Measurements from ENCODE around the gene AOC2. TPM values are rescaled to one million over a fixed set of nuclear protein-coding genes. Genes with fewer than 3 reads are reported as not detected.

The AOC2 gene
- total and polyA plus RNA-seq, 9 of the 15 experiments (the other 6 are each of a cell fraction or from before 2014, with no cell fraction given), result 0.08 to 0.91 (median 0.49) TPM

DNA sequence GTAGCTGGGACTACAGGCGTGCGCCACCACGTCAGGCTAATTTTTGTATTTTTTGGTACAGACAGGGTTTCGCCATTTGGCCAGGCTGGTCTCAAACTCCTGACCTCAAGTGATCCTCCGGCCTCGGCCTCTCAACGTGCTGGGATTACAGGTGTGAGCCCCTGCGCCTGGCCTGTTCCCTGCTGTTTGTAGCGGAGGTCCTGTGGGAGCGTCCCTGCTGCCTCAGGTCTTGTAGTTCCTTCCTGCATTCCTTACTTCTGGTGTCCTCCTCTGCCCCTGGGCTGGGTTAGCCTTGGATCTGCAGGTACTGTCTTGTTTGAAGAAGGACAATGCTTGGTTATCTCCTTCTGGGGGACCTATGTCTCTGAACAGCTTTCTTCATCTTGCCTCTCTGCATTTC, 32.7 kb downstream of the AOC2 start:
- Histone ChIP-seq H3K9me1 (ENCODE audit: control insufficient read depth, insufficient read depth, low read length) (no peaks in the 10 kb centered on the region), H3K27ac (ENCODE audit: extremely low read depth, low read depth, low read length) (no peak overlapping the region), H4K20me1 (replicated peaks; ENCODE audit: control insufficient read depth, insufficient read depth, low read length) (0 out of 2 replicates have a peak, but pooled peaks cover 3% of the 10 kb centered on the region), H3K79me2 (ENCODE audit: control insufficient read depth, insufficient read depth, low read length) (no peaks in the 10 kb centered on the region), H3K4me1 (replicated peaks in 1 of 2; ENCODE audit: control insufficient read depth in 2 of 2, insufficient read depth in 2 of 2, low read length in 2 of 2) (peaks cover 2 to 23% of the 10 kb centered on the region in 2 experiments; a peak in 2 of 5 replicates), H3K27me3 (ENCODE audit: control insufficient read depth in 2 of 2, insufficient read depth in 2 of 2, low read length in 2 of 2) (peaks cover 19 to 30% of the 10 kb centered on the region in 2 experiments; a peak in 4 of 5 replicates), H3K4me3 (no peak overlapping the region), H3K9me3 (replicated peaks; ENCODE audit: control insufficient read depth, insufficient read depth, low read depth, low read length) (no peaks in the 10 kb centered on the region), H2AFZ (ENCODE audit: low read depth, low read length) (no peak overlapping the region), H3K4me2 (ENCODE audit: insufficient read depth, low read length) (no peak overlapping the region), H3K36me3 (ENCODE audit: control insufficient read depth, insufficient read depth, low read length) (no peaks in the 10 kb centered on the region), H3K9ac (ENCODE audit: insufficient read depth in 1 of 2, low read depth in 2 of 2, low read length in 2 of 2) (no peak overlapping the region)
- POLR2A ChIA-PET, result no interaction called here
- CTCF ChIA-PET (ENCODE audit: low intra/inter-chr PET ratio), result no interaction called here
- ATAC-seq (no peak), FAIRE-seq (no peak), DNase-seq (ENCODE audit: extremely low read depth in 1 of 4, low spot score in 3 of 4) (no peak)
- TF ChIP-seq, protein P1, sequence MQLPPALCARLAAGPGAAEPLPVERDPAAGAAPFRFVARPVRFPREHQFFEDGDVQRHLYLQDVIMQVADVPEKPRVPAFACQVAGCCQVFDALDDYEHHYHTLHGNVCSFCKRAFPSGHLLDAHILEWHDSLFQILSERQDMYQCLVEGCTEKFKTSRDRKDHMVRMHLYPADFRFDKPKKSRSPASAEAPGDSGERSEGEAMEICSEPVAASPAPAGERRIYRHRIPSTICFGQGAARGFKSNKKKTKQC (CRISPR knock-in tag; IDR thresholded peaks at IDR 0.05), result no peak
- no peak for TF ChIP-seq KLF13 (tag; IDR thresholded peaks at IDR 0.05; ENCODE audit: borderline replicate concordance, low read depth)
- no peak for TF ChIP-seq ZC3H11A (IDR thresholded peaks at IDR 0.05; ENCODE audit: low read depth, low read length)
- TF ChIP-seq MXI1 (IDR thresholded peaks at IDR 0.05; ENCODE audit: low read depth, low read length), result no peak
- TF ChIP-seq, protein P2, sequence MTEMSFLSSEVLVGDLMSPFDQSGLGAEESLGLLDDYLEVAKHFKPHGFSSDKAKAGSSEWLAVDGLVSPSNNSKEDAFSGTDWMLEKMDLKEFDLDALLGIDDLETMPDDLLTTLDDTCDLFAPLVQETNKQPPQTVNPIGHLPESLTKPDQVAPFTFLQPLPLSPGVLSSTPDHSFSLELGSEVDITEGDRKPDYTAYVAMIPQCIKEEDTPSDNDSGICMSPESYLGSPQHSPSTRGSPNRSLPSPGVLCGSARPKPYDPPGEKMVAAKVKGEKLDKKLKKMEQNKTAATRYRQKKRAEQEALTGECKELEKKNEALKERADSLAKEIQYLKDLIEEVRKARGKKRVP (CRISPR knock-in tag; IDR thresholded peaks at IDR 0.05), result no peak
- no peak for TF ChIP-seq HEY1 (CRISPR knock-in tag; IDR thresholded peaks at IDR 0.05; ENCODE audit: borderline replicate concordance)
- no peak for TF ChIP-seq CBFA2T3 (IDR thresholded peaks at IDR 0.05)
- TF ChIP-seq HNRNPK (IDR thresholded peaks at IDR 0.05; ENCODE audit: low read depth, low read length, poor library complexity, severe bottlenecking), result no peak
- no peak for TF ChIP-seq SREBF1 (IDR thresholded peaks at IDR 0.05; ENCODE audit: borderline replicate concordance, low read depth, low read length)
- no peak for TF ChIP-seq CBX2 (IDR thresholded peaks at IDR 0.05; ENCODE audit: insufficient read depth, low read length, poor library complexity, severe bottlenecking)
- TF ChIP-seq SETDB1 (IDR thresholded peaks at IDR 0.05; ENCODE audit: low read length), result no peak
- no peak for TF ChIP-seq ZNF232 (CRISPR knock-in tag; IDR thresholded peaks at IDR 0.05)
- TF ChIP-seq KLF10 (CRISPR knock-in tag; IDR thresholded peaks at IDR 0.05), result no peak
- TF ChIP-seq PRMT5 (CRISPR knock-in tag; IDR thresholded peaks at IDR 0.05), result no peak
- TF ChIP-seq NCOA1 (IDR thresholded peaks at IDR 0.05; ENCODE audit: low read depth), result no peak
- TF ChIP-seq, protein P3, sequence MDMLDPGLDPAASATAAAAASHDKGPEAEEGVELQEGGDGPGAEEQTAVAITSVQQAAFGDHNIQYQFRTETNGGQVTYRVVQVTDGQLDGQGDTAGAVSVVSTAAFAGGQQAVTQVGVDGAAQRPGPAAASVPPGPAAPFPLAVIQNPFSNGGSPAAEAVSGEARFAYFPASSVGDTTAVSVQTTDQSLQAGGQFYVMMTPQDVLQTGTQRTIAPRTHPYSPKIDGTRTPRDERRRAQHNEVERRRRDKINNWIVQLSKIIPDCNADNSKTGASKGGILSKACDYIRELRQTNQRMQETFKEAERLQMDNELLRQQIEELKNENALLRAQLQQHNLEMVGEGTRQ (CRISPR knock-in tag; IDR thresholded peaks at IDR 0.05), result no peak
- TF ChIP-seq TBP (optimal IDR thresholded peaks at IDR 0.05; ENCODE audit: low read depth, low read length), result no peak
- TF ChIP-seq, protein P4, sequence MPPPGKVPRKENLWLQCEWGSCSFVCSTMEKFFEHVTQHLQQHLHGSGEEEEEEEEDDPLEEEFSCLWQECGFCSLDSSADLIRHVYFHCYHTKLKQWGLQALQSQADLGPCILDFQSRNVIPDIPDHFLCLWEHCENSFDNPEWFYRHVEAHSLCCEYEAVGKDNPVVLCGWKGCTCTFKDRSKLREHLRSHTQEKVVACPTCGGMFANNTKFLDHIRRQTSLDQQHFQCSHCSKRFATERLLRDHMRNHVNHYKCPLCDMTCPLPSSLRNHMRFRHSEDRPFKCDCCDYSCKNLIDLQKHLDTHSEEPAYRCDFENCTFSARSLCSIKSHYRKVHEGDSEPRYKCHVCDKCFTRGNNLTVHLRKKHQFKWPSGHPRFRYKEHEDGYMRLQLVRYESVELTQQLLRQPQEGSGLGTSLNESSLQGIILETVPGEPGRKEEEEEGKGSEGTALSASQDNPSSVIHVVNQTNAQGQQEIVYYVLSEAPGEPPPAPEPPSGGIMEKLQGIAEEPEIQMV (tag; conservative IDR thresholded peaks at IDR 0.05; ENCODE audit: low read depth), result no peak
- intact Hi-C loops (cut with micrococcal nuclease) (no loop called here), in situ Hi-C loops (cut with MboI) (no loop called here)
- 41% methylated on average over 8 of the region's 10 CpGs for WGBS (ENCODE audit: insufficient coverage, low coverage, missing lambda C conversion rate)
- BruUV-seq (replicated peaks), result no TSS peak
